GM23248 (cell line): Measurements from ENCODE around the gene NUP214.

Experiments
- EZH2 ChIP-seq: fragments of 200-600 bp; sonication (generic); IDR thresholded peaks from 2 replicates; pipeline ENCODE4 v1.6.1; 2018; ENCODE audit warnings: antibody characterized with exemption, mild to moderate bottlenecking; ENCODE audit not compliant: insufficient read depth, poor library complexity, severe bottlenecking
- EZH2phosphoT487 ChIP-seq: fragments of 200-600 bp; sonication (generic); IDR thresholded peaks from 2 replicates; pipeline ENCODE4 v1.6.1; 2018; ENCODE audit warnings: antibody characterized with exemption, moderate library complexity, mild to moderate bottlenecking, low read depth; ENCODE audit not compliant: insufficient read depth

DNA sequence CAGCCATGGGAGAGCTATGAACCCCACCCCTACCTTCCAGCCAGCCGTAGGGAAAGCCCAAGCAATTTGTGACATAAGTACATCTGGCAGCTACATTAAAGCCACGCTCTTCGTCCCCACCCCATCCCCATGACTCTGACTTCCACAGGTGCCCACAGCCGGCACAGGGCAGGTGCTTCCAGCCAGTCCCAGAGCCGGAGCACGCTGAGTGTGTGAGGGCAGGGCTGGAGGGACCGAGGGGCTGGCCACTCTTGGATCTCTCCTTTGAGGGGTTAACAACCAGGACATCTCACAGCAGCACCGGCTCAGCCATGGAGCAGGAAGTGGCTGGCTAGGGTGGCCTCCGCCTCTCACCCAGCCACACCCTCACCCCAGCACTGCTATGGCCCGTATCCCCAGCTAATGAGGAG is 153.3 kb downstream of the NUP214 start:
- TF ChIP-seq EZH2phosphoT487 (no peak), EZH2 (no peak)
